BJ (cell line): Measurements from ENCODE around the gene ANAPC4. TPM values are rescaled to one million over a fixed set of nuclear protein-coding genes. Genes with fewer than 3 reads are reported as not detected.

Experiments used
- CTCF ChIA-PET: fragments of 350-600 bp; formaldehyde crosslinking; extraction: SDS; loops from one replicate; lab custom pipeline; 2021; ENCODE audit warnings: antibody characterized with exemption, inconsistent platforms; lab: Yijun Ruan, JAX
- POLR2A ChIA-PET: fragments of 300-600 bp; sonication (Branson Sonifier 250); formaldehyde crosslinking; extraction: SDS; loops from one replicate; lab custom pipeline; 2021; ENCODE audit warnings: antibody characterized with exemption; lab: Charles Lee
- DNase-seq: peaks from one replicate; pipeline ENCODE4 v3.0.0-alpha.2; 2011; ENCODE audit warnings: low read depth
- H3K27me3 ChIP-seq: 2 replicates; pipeline ENCODE4 v1.6.0; 2011; ENCODE audit warnings: low read length; ENCODE audit not compliant: control insufficient read depth, insufficient read depth
- H3K36me3 ChIP-seq: 2 replicates; pipeline ENCODE4 v1.5.1; 2011; ENCODE audit warnings: low read length; ENCODE audit not compliant: control insufficient read depth, insufficient read depth
- H3K4me3 ChIP-seq: 2 replicates; pipeline ENCODE4 v1.5.1; 2011; ENCODE audit warnings: low read depth, mild to moderate bottlenecking, control low read depth, low read length
- polyA plus RNA-seq: library from polyadenylated mRNA; depleted of rRNA; stranded (reverse); fragments of >200 nt; gene quantifications from 2 replicates; pipeline ENCODE4 v1.2.3, GENCODE V29; 2011
- TF ChIP-seq, protein P1 (sequence below): IDR thresholded peaks from 2 replicates; pipeline ENCODE4 v1.5.1; 2011; ENCODE audit warnings: low read depth, mild to moderate bottlenecking, control low read depth, inconsistent platforms, low read length, moderate library complexity; ENCODE audit not compliant: insufficient read depth

Gene ANAPC4
- polyA plus RNA-seq, 1 experiment: 7.0 TPM

DNA sequence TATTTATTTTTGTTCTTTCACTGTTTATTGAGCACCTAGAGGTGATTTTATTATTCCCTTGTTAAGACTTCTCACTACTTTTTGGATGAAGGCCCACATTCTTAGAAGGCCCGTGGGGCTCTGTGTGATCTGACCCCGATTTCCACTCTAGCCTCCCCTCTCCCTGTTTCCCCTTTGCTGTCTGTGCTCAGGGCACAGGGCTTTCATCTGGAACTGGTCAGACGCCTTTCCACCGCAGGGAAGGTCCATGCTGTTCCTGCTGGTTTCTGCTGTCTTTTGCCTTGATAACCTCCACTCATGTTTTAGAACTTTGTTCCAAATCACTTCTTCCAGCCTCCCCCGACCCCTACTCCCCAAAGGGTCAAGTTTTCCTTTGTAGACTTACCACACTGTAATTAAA, 31.3 kb upstream of the ANAPC4 start:
- POLR2A ChIA-PET: no interaction called here
- Histone ChIP-seq H3K36me3 (no peaks in the 10 kb centered on the region), H3K27me3 (no peaks in the 10 kb centered on the region), H3K4me3 (no peak overlapping the region)
- DNase-seq: no peak
- TF ChIP-seq, protein P1, sequence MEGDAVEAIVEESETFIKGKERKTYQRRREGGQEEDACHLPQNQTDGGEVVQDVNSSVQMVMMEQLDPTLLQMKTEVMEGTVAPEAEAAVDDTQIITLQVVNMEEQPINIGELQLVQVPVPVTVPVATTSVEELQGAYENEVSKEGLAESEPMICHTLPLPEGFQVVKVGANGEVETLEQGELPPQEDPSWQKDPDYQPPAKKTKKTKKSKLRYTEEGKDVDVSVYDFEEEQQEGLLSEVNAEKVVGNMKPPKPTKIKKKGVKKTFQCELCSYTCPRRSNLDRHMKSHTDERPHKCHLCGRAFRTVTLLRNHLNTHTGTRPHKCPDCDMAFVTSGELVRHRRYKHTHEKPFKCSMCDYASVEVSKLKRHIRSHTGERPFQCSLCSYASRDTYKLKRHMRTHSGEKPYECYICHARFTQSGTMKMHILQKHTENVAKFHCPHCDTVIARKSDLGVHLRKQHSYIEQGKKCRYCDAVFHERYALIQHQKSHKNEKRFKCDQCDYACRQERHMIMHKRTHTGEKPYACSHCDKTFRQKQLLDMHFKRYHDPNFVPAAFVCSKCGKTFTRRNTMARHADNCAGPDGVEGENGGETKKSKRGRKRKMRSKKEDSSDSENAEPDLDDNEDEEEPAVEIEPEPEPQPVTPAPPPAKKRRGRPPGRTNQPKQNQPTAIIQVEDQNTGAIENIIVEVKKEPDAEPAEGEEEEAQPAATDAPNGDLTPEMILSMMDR: no peak
- CTCF ChIA-PET: interaction anchor here (2.5 kb wide), 1 partner anchor 20 kb away, joined by 8 read pairs; no protein-coding TSS in a partner anchor

DNA sequence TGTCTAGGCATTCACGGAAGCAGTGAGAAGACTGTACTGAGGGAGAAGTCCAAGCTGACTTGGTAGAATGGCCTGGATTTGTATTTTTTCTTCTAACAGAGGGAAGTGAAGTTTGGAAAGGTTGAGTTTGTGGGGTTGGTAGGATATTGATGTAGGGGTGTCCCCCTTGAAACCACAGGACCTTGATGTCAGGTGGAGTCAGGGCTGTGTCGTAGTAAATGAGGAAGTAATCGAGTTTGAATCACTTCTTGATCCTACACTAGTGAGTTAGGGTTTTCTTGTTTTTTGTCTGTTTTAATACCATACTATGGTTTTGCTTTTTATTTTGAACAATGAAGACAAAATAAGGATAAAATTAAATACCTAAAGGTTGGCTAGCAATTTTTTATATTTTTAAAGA, 30.1 kb upstream of the ANAPC4 start:
- TF ChIP-seq, protein P1: no peak
- no peaks in the 10 kb centered on the region for H3K36me3 ChIP-seq
- H3K27me3 ChIP-seq: no peaks in the 10 kb centered on the region
- no peak overlapping the region for H3K4me3 ChIP-seq
- DNase-seq: no peak
- ChIA-PET POLR2A (no interaction called here), CTCF (interaction anchor here (0.9 to 2.5 kb wide), 2 partner anchors 19 to 21 kb away, joined by 3 to 8 read pairs; no protein-coding TSS in a partner anchor)

GRCh38 chr4:25347473-25347872, 29.6 kb upstream of the ANAPC4 start:
- Histone ChIP-seq H3K36me3 (no peaks in the 10 kb centered on the region), H3K4me3 (no peak overlapping the region), H3K27me3 (no peaks in the 10 kb centered on the region)
- DNase-seq: no peak
- CTCF ChIA-PET: interaction anchor here (2.5 kb wide), 1 partner anchor 18 kb away, joined by 8 read pairs; no protein-coding TSS in a partner anchor
- POLR2A ChIA-PET: no interaction called here
- TF ChIP-seq, protein P1: no peak

GRCh38 chr4:25347971-25348370, 29.1 kb upstream of the ANAPC4 start:
- DNase-seq: no peak
- TF ChIP-seq, protein P1: no peak
- ChIA-PET POLR2A (no interaction called here), CTCF (interaction anchor here (1.3 to 2.5 kb wide), 2 partner anchors 18 to 20 kb away, joined by 3 to 8 read pairs; no protein-coding TSS in a partner anchor)
- Histone ChIP-seq H3K36me3 (no peaks in the 10 kb centered on the region), H3K27me3 (no peaks in the 10 kb centered on the region), H3K4me3 (no peak overlapping the region)

- no peak for DNase-seq
- H3K27me3 ChIP-seq: no peaks in the 10 kb centered on the region
- no peaks in the 10 kb centered on the region for H3K36me3 ChIP-seq
- TF ChIP-seq, protein P1: no peak
- POLR2A ChIA-PET: no interaction called here
- no peak overlapping the region for H3K4me3 ChIP-seq
- CTCF ChIA-PET: interaction anchor here (0.5 to 2.1 kb wide), 5 partner anchors 14 to 177 kb away, joined by 3 to 21 read pairs (median 3); partner anchors contain the start of gene ZCCHC4
These were observed 26.5 kb upstream of the ANAPC4 start for GRCh38 chr4:25350561-25350960.
